GM10847 (cell line): ENCODE results near the gene DNAH8.

Source experiments
- POLR2A ChIP-seq: IDR thresholded peaks from 2 replicates; pipeline ENCODE4 v1.6.1; 2011; ENCODE audit not compliant: insufficient read length; ENCODE audit errors: extremely low read depth

The DNAH8 gene

DNA sequence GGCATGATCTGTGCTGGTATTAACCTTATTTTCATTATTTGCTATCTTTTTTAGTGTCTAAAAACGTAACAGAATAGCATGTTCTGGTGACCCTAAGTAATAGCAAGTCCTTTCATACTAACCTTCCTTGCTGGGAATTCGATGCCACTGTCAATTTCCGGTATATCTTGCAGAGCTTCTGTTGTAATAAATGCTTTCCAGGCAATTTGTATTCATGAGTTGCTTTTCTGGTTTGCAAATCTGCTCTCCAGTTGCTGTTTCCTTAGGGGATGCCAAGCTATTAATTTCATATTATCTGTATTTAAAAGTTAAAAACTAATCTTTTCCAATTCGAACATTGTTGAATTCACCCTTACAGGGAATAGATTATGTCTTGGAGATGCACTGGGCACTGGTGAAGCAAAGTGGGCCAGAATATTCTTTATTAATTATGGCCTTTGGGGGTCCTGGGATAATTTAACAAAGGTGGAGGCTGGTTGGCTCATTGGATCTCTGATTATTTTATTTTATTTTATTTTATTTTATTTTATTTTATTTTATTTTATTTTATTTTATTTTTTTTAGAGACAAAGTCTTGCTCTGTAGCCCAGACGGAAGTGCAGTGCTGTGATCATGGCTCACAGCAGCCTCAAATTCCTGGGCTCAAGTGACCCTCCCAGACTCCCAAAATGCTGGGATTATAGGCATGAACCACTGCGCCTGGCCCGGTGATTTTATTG is 209.8 kb downstream of the DNAH8 start:
- TF ChIP-seq POLR2A: no peak

DNA sequence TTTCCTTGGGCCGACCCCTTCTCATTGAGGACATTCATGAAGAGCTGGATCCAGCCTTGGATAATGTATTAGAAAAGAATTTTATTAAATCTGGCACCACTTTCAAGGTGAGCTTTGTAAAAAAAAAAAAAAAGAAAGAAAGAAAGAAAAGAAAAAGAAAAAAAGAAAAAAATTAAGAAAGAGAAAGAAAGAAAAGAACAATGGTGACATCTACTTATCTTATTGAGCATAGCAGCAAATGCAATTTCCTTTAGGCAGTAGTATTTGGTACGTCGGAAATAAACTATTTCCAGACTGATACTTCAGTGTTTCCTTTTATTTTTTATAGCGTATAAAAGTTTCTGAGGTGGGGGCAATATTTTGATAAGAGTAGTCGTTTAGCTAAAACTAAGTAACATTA is 214.4 kb downstream of the DNAH8 start:
- TF ChIP-seq POLR2A: no peak

DNA sequence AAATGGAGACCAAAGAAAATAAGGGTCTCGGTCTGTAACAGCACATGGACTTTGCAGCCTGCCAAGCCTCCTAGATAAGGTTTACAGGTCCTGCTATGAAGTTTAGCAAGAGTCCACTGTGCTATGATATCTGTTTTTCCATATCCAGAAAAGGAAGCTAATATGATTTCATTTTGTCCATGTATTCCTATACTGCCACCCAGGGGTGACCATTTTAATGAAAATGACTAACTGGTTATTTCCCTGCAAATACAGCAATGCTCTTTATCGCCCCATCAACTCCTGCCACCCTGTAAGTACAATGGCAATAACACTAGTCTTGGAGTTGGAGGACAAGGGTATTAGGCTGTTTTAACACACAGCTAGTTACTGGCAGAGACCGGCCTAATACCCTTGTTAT is 218.3 kb downstream of the DNAH8 start:
- TF ChIP-seq POLR2A: no peak

DNA sequence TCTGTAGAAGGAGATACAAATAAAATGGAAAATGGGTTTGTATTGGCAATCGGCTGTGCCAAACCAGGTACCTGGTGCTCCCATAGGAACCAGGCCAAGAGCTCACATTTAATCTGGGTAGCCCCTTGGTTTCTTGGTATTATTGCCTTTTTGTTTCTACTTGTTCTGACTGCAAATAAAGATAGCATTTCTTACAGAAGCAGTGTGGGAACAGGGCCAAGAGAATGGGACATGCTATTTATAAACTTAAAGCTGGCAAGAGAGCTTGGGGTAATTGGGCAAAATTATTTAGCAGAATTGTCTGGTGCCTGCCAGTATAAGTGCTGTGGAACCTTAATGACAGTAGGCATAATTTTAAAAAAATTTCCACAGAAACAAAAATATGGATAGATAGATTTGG is 219.9 kb downstream of the DNAH8 start:
- no peak for TF ChIP-seq POLR2A

DNA sequence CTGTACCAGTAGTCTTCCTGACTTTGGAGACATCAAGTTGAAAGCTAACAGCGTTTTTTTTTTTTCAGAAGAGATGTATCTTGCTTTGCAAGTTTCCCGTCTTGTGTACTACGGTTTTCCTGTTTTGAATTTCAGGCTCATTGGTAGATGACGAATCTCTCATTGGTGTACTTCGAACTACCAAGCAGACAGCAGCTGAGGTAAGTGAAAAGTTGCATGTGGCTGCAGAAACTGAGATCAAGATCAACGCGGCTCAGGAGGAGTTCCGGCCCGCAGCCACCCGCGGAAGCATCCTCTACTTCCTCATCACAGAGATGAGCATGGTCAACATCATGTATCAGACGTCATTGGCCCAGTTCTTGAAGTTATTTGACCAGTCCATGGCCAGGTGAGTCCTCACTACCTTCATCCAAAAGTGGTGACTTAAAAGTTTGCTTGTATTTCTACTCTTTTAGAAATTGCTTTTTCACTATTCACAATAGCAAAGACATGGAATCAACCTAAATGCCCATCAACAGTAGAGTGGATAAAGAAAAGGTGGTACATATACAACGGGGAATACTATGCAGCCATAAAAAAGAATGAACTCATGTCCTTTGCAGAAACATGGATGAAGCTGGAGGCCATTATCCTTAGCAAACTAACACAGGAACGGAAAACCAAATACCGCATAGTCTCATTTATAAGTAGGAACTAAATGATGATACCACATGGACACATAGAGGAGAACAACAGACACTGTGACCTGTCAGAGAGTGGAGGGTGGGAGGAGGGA is 222.9 kb downstream of the DNAH8 start:
- no peak for TF ChIP-seq POLR2A

DNA sequence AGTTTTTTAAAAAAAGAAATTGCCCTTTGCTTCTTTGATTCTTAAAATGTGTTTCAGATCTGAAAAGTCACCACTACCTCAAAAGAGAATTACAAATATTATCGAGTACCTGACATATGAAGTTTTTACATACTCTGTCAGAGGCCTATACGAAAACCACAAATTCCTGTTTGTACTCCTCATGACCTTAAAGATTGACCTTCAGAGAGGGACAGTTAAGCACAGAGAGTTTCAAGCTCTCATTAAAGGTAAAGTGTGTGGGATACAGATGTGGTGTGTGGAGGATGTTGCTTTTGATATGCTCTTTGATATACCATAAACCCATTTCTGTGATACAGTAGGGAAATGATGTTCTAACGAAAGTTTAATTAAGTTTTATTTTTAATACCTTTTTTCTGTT is 223.6 kb downstream of the DNAH8 start:
- TF ChIP-seq POLR2A: no peak

DNA sequence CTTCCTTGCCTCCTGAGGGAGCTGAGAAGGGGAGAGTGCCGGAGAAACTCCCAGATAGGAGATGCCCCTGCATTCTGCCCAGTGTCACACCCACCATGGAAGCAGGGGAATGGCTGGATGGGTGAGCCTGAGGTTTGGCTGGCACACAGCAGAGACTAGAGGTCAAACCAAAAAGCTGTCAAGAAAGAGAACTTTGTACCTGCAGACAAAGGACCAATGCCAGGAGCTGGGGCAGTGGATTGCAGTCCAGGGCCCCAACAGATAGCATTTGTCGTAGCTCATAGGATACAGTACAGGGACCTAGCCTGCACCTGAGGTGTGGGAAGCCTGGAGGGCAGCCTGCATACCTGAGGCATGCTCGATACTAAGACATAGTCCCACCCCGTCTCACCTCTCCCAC is 227.3 kb downstream of the DNAH8 start:
- no peak for TF ChIP-seq POLR2A

DNA sequence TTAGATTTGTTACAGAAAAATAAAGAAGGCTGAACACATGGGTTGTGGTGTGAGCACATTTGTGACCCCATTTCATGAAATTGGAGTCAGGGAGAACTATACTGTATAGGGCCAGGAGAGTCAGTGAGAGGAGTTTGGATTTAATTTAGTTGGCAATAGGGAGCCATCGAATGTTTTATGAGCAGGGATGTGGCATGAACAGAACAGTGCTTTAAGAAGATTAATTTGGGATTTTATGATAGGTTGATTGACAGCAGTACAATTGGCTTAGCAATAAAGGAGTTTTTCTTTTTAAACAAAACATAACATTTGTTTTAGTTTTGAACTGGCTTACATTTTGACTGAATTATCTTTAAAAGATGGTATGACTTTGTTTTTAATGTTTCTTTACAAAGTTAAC is 227.9 kb downstream of the DNAH8 start:
- TF ChIP-seq POLR2A: no peak

DNA sequence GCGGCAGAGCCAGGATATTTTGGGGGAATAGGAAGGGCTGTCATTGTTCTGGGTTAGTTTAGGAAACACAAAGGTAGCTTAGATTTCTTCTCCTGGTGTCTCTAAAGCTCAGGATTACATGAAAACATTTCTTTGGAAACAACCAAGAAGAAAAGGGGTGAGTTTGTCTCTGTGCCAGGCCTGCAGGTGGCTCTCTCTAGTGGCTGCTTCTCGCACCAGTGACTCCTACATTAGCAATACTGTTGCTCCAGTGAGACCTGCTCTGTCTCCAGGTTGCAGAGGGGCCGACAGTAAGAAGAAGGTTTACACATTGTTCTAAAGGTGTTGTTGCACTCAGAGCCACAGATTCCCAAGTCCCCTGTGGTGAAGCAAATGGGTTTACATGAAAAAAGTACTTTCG is 228.9 kb downstream of the DNAH8 start:
- TF ChIP-seq POLR2A: no peak

DNA sequence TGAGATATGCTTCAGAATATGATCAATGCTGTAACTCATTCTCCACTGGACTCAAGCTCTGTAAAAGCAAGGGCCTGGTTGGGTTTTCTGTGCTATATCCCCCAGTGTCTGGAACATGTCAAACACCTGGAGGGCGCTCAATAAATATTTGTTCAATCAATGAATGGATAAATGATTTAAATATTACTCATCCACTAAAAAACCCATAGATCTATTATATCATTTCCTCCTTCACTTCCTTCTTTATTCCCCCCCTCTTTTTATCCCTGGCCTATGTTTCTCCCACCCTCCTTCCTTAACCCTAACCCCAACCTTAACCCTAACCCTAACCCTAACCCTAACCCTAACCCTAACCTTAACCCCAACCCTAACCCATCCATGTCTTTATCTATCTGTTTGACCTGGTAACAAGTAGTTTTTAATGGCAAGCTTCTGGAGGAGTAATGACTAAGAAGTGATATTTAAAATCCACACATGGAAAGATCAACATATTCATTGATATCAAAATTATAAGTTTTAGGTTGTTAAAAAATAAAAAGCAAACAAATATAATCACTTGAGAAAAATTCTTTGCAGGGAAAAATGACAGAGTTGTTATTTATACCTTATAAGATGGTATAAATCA is 229.7 kb downstream of the DNAH8 start:
- no peak for TF ChIP-seq POLR2A

DNA sequence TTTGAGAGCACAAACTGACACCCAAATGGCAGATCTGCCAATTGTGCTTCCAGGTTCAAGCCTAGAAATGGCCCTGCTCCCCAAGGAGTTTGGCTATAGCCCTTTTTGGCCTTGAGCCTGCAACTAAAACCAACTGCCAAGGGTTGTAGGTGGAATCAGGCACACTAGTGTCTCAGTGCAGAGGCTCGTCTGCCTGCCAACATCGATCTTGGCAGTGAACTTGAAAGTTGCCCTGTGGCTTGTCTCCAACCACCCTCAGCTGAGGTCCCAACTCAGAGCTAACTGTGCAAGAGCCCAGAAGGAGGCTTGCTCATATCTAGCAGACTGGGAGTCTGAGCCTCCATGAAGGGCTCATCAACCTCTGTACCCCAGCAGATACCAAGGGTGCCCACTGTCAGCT is 240.8 kb downstream of the DNAH8 start:
- no peak for TF ChIP-seq POLR2A

DNA sequence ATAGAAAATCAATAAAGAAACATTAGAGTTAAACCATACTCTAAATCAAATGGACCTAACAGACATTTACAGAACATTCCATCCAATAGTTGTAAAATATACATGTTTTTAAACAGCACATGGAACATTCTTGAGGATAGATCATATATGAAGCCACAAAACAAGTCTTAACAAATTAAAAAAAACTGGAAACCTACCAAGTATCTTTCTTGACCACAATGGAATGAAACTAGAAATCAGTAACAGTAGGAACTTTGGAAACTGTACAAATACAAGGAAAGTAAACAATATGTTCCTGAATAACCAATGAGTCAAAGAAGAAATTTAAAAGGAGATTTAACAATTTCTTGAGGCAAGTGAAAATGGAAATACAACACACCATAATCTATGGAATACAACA is 242.3 kb downstream of the DNAH8 start:
- no peak for TF ChIP-seq POLR2A

DNA sequence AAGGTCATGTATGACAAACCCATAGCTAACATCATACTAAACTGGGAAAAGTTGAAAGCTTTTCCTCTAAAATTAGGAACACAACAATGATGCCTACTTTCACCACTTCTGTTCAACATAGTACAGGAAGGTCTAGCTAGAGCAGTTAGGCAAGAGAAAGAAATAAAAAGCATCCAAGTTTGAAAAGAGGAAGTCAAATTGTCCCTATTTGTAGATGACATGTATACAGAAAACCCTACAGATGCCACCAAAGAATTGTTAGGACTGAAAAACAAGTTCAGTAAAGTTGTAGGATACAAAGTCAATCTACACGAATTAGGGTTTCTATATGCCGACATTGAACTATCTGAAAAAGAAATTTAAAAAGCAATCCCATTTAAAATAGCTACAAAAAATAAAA is 244.0 kb downstream of the DNAH8 start:
- TF ChIP-seq POLR2A: no peak

DNA sequence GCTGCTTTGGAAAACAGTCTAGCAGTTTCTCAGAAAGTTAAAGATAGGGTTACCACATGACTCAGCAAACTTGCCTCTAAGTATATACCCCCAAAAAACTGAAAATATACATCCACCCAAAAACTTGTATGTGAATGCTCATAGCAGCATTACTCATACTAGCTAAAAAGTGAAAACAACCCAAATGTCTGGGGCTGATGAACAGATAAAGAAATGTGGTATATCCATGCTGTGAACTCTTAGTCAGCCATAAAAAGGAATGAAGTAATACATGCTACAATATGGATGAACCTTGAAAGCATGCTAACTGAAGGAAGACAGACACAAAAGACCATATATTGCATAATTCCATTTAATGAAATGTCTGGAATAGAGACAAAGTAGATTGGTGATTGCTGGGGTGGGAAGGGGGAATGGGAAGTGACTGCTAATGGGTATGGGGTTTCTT is 253.6 kb downstream of the DNAH8 start:
- no peak for TF ChIP-seq POLR2A

DNA sequence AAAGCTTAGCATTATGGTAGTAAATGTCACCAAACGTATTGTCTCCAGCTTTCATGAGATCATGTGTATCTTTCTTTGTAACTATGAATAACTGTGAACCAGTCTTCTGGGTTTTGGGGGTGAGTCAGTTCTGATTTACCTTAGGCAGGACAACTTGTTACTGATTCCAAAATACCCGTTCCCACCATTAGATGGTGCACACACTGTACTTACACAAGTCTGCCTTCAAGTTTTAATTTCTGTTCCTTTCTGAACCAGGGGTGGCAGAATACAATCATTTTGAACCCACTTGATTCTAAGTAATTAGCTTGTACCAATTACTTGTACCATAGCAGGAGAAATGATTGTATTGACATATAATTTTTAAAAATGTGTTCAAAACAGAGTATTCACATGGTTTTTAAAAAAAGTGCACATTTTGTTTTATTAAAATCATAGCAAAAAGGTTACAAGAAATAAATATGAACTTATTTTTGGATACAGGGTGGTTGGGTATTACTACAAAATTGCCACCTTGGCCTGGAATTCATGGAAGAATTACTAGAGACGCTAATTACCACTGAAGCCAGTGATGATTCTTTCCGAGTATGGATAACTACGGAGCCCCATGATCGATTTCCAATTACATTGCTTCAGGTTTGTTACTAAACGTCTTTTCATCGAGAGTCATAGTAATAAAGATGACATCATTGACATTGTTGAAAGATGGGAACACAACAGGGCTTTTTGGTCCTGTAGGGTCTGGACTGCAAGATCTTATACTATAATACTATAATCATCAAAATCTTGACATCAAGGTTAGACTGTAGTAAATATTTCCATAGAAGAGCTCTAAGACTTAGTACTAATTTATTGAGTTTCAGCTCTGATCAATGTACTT is 258.3 kb downstream of the DNAH8 start:
- TF ChIP-seq POLR2A: no peak

DNA sequence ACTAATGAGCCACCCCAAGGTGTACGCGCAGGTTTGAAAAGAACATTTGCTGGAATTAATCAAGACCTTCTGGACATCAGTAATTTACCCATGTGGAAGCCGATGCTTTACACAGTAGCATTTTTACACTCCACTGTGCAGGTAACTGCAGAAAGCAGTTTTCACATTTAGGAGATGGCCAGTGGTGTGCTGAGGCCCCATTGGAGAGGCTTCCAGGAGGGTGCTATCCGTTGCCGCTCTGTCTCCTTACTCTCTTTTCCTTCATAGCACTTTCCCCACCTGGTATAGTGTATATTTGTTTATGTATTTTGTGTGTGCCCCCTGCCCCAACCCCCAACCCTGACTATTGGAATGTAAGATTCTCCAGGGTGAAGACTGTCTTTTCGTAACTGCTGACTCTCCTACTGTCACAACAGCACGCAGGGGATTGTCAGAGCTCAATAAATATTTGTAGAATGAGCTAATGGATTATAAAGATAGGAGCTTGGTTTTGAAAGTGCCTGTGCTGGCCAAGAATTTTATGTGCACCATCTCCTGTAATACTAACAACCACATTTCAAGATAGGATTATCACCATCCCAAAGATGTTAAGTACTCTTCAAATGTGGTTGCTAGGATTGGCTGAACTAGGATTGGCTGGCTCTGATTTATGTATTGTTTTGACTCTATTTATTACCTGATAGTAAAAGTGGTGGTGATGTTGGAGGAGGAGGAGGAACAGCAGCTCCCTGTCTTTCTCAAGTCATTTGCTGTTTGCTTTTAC is 259.5 kb downstream of the DNAH8 start:
- no peak for TF ChIP-seq POLR2A
